ENCODE data around the gene TERT.

The TERT gene

DNA sequence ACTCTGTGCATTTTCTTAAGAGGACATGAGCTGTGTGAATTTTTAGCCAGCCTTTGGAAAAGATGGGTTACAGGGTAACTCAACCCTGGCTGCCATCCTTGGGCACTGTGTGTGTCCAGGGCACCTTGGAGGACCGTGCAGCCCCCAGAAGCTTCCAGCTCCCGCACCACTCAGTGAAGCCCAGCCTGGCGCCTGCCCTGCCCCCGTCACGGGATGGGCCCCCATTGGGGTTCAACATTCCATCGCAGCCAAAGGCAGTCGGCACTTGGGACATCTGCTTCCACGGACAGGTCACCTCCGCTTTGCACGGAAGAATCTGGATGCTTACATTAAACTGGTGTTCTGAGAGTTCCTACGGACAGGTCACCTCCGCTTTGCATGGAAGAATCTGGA, 71.6 kb downstream of the TERT start:
- DNase-seq: no peak
- TF ChIP-seq GATA1 (IDR thresholded peaks at IDR 0.05; ENCODE audit: low read depth, low read length): no peak
- no peak for TF ChIP-seq POLR2A (IDR thresholded peaks at IDR 0.05; ENCODE audit: low read length)

DNA sequence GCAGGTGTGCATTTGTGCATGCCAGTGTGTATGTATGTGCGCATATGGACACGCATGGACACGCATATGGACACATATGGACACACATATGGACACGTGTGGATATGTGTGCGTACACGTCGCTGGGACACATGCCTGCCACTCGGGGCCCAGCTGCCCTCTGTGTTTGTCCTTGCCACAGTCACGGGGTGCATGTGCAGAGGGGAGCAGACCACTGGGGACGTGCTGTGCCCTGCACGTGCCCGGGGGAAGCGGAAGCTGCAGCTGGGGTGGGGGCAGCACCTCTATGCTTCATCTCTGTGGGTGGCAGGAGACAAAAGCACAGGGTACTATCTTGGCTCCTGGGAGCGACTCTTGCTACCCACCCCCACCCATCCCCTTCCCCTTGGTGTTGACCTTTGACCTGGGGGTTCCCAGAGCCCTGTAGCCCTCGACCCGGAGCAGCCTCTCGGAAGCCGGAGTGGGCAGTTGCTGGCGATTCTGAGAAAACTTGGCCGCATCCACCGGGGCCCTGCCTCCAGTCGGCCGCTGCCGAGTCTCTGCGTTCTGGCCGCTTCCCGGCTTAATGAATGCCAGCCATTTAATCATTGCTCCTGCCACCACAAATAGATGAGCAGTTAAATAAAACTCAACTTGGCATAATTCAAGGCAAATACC, 72.1 kb downstream of the TERT start:
- TF ChIP-seq POLR2A (IDR thresholded peaks at IDR 0.05; ENCODE audit: low read length): no peak
- TF ChIP-seq GATA1 (IDR thresholded peaks at IDR 0.05; ENCODE audit: low read depth, low read length): no peak
- DNase-seq: no peak

DNA sequence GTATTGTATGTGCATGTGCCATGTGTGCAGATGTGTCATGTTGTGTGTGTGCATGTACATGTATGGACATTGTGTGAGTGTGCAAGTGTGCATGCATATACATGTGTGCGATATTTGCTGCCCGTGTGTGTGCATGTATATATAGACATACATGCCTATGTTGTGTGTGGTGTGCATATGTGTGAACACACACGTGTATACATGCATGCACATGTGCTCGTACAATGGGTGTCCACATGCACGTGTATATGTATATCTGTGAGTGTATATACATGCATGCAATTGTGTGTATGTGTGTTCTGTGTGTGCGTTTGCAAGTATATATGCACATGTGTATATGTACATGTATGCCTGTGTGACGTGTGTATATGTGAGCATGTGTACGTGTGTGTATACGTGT, 72.7 kb downstream of the TERT start:
- TF ChIP-seq POLR2A (IDR thresholded peaks at IDR 0.05; ENCODE audit: low read length): no peak
- TF ChIP-seq GATA1 (IDR thresholded peaks at IDR 0.05; ENCODE audit: low read depth, low read length): no peak
- DNase-seq: no peak

DNA sequence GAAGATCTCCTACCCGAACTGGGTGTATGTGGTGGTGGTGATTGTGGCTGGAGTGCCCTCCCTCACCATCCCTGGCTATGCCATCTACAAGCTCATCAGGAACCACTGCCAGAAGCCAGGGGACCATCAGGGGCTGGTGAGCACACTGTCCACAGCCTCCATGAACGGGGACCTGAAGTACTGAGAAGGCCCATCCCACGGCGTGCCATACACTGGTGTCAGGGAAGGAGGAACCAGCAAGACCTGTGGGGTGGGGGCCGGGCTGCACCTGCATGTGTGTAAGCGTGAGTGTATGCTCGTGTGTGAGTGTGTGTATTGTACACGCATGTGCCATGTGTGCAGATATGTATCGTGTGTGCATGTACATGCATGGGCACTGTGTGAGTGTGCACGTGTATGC, 73.1 kb downstream of the TERT start:
- TF ChIP-seq GATA1 (IDR thresholded peaks at IDR 0.05; ENCODE audit: low read depth, low read length) (no peak), POLR2A (IDR thresholded peaks at IDR 0.05; ENCODE audit: low read length) (no peak)
- DNase-seq: no peak

DNA sequence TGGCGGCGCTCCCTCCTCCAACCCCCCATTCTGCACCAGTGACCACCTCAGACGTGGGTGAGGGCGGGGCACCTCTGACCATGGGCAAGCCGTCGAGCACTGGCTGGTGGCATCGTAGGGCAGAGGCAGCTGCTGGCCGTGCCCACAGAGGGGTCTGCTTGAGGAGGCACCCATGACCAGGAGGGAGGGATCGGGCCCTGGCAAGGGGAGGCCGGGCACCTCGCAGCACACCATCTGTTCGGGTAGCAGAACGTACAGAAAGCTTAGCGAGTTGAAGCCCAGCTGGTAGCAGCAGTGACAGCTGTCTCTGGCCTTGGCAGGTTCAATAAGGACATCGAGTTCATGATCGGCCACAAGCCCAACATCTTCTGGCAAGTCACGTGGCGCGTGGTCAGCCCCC, 74.0 kb downstream of the TERT start:
- TF ChIP-seq POLR2A (IDR thresholded peaks at IDR 0.05; ENCODE audit: low read length): no peak
- no peak for TF ChIP-seq GATA1 (IDR thresholded peaks at IDR 0.05; ENCODE audit: low read depth, low read length)
- DNase-seq: no peak

DNA sequence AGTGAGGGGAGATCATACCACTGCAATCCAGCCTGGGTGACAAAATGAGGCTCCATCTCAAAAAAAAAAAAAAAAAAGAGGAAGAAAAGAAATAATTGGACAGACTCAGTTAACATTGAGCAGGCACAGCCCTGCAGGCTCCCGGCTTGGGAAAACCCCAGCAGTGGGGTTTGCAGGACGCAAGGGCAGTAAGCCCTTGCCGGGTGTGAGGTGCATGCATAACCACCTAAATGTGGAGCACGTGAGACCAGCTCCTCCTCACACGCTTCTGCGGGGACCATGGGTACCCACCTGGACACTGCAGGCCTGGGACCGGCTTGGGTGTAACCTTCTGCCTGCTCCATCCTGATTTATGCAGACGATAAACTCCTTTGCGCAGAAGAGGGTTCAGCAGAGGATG, 74.5 kb downstream of the TERT start:
- DNase-seq: no peak
- TF ChIP-seq GATA1 (IDR thresholded peaks at IDR 0.05; ENCODE audit: low read depth, low read length): no peak
- TF ChIP-seq POLR2A (IDR thresholded peaks at IDR 0.05; ENCODE audit: low read length): no peak

DNA sequence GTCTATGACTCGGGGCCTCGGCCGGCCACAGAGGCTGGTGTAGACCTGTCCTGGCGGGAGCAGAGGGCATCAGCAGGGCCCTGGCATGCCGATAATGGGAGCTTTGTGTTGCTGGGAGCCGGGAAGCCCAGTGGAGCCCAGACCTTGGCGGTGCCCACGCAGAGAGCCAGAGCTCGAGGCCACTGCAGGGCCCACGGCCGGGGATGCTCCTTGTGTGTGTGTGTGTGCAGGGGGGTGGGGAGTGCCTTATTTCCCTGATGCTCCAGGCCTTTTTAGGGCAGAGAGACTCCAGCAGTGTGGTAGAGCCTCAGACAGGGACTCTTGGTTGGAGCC, 75.1 kb downstream of the TERT start:
- TF ChIP-seq GATA1 (IDR thresholded peaks at IDR 0.05; ENCODE audit: low read depth, low read length) (no peak), POLR2A (IDR thresholded peaks at IDR 0.05; ENCODE audit: low read length) (no peak)
- no peak for DNase-seq

DNA sequence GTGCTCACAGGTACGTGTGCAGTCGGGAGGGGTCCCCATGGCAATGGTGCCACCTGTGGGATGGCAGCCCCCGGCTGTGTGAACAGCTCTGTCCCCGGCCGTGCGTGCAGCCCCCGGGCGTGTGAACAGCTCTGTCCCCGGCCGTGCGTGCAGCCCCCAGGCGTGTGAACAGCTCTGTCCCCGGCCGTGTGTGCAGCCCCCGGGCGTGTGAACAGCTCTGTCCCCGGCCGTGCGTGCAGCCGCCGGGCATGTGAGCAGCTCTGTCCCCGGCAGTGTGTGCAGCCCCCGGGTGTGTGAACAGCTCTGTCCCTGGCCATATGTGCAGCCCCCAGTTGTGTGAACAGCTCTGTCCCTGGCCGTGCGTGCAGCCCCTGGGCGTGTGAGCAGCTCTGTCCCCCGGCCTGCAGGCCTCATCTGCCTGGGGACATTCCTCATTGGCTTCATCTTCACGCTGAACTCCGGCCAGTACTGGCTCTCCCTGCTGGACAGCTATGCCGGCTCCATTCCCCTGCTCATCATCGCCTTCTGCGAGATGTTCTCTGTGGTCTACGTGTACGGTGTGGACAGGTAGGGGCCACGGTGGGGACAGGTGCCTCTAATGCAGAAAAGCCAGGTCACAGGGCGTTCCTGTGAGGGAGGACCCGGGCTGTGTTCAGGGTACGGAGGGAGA, 75.6 kb downstream of the TERT start:
- TF ChIP-seq POLR2A (IDR thresholded peaks at IDR 0.05; ENCODE audit: low read length) (no peak), GATA1 (IDR thresholded peaks at IDR 0.05; ENCODE audit: low read depth, low read length) (no peak)
- no peak for DNase-seq

DNA sequence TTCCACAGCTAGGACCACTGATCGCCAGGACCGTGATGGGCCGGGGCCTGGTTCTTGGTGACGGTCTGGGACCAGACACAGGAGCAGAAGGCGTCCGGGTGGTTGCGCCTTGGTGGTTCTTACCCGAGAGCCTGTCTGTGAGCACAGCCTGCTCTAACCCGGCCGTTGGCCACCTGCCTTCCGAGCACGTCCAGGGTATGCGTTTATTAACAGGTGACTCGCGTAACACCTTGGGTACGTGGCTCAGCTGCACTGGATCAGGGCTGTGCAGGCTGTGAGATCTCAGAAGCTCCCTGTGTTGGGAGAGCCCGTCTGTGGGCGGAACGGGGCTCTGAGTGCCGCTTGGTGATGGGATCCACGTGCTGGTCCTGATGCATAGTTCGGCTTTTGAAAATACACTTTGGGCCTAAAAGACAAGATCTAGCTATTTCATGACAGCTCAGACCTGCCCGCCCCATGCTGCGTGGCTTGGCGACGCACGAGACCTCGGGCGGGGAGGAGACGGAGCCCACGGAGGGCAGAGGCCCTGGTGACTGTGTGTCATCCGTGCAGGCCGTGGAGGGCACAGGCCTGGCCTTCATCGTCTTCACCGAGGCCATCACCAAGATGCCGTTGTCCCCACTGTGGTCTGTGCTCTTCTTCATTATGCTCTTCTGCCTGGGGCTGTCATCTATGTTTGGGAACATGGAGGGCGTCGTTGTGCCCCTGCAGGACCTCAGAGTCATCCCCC, 76.4 kb downstream of the TERT start:
- DNase-seq: no peak
- TF ChIP-seq GATA1 (IDR thresholded peaks at IDR 0.05; ENCODE audit: low read depth, low read length) (no peak), POLR2A (IDR thresholded peaks at IDR 0.05; ENCODE audit: low read length) (no peak)

DNA sequence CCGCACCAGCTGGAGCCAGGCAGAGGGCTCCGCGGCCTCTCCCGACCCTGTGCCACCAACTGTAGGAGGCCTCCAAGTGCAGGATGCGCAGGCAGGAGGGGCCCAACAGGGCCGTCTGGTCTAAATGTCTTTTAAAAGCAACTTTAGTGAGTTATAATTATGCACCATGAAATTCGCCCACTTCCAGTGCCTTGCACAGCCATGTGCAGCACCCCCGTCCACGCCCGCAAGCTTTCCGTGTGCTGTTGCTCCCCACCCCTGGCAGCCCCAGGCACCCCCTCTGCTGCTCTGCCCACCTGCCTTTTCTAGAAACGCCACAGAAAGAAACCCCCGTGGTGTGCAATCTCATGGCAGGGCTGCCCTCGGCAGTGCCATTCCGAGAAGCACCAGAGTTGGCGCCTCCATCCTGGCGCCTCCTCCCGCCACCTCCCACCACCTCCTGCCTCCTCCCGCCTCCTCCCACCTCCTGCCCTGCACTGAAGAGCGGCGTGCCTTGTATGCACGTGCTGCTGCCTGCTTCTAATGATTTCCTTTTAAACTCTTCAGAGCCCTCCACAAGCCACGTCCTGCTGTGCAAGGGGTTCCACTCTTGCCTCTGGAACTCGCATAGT, 77.2 kb downstream of the TERT start:
- DNase-seq: no peak
- TF ChIP-seq GATA1 (IDR thresholded peaks at IDR 0.05; ENCODE audit: low read depth, low read length) (no peak), POLR2A (IDR thresholded peaks at IDR 0.05; ENCODE audit: low read length) (no peak)

DNA sequence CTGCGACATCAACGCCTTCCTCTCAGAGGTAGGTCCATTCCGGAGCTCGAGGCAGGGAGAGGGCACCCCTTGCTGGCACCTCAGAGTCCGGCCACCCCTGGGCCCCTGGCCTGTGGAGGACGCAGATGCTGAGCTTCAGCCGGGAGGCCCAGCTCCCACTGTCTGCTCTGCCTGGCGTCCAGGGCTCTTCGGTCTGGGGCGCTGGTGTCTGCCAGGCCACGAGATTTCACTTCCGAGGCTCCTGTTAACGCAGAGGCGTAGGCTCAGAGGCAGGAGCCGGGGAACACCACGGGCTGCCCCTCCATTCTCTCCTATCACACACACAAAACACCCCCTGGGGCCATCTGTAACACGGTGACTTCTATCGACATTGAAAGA, 78.0 kb downstream of the TERT start:
- no peak for TF ChIP-seq GATA1 (IDR thresholded peaks at IDR 0.05; ENCODE audit: low read depth, low read length)
- no peak for TF ChIP-seq POLR2A (IDR thresholded peaks at IDR 0.05; ENCODE audit: low read length)
- no peak for DNase-seq

DNA sequence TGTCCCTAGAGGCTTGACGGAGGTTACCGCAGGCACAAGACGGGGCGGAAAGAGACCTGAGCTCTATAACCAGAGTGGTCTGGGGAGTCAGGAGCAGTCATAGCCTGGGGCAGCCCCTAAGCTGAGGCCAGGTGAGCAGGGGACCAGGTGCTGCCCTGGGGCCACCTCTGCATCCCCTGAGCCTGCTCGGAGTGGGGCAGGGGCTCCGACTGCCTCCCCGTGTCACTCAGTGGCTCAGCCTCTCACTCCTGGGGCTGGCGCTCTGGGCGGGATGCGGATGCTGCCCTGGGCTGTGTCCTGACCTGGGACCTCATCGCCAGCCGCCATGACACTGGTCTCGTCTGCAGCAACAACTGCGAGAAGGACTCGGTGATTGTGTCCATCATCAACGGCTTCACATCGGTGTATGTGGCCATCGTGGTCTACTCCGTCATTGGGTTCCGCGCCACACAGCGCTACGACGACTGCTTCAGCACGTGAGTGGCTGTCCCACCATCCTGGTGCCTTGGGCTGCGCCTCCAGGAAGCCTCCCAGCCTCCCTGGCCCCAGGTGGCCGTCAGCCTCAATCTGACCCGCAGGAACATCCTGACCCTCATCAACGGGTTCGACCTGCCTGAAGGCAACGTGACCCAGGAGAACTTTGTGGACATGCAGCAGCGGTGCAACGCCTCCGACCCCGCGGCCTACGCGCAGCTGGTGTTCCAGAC, 78.5 kb downstream of the TERT start:
- TF ChIP-seq POLR2A (IDR thresholded peaks at IDR 0.05; ENCODE audit: low read length) (no peak), GATA1 (IDR thresholded peaks at IDR 0.05; ENCODE audit: low read depth, low read length) (no peak)
- no peak for DNase-seq

DNA sequence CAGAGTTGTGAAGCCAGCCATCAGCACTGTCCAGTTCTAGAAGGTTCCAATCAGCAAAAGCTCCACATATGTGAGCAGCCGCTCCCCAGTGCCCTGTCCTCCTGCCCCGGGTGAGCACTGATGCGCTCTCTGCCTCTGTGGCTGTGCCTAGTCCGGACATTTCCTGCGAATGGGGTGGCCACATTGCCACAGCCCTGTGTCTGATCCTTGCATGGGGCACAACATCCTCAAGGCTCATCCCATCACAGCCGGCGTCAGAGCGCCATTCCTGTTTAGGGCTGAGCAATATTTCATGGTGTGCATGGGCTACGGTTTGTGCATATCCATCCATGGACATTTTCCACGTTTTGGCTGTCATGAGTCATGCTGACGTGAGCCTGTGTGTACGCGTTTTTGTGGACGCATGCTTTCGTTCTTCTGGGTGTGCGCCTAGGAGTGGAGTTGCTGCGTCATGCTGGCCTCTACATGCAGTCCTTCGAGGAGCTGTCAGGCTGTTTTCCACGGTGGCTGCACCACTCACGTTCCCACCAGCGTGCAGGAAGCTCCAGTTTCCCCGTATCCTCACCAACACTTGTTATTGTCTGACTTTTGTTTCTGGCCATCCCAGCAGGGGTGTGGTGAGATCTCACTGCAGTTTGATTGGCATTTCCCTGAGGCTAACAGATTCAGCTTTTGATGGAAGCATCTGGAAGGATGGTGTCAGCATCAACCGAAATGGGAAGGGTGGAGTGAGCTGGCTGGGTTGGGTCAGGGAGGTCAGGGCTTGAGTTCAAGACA, 79.4 kb downstream of the TERT start:
- DNase-seq: no peak
- TF ChIP-seq GATA1 (IDR thresholded peaks at IDR 0.05; ENCODE audit: low read depth, low read length) (no peak), POLR2A (IDR thresholded peaks at IDR 0.05; ENCODE audit: low read length) (no peak)
